NCI-H446 treated with DMSO at 0.1 percent for 48 hours (cell line): ENCODE data around the gene CEACAM20.
"Not testable (repeated sequence)": the region's sequence is repeated elsewhere in the genome, so short reads cannot be mapped to it uniquely, and the experiment has no call there.

ENCODE experiments used
- DNase-seq: peaks from one replicate; lab custom pipeline; 2025; lab: John Stamatoyannopoulos, UW

Gene CEACAM20

GRCh38 chr19:44529536-44529935, at the start of gene CEACAM20:
CEACAM20 (minus strand) TSS chr19:44529675; CDS start chr19:44529509, 166 bp downstream.
- no peak for DNase-seq

DNA sequence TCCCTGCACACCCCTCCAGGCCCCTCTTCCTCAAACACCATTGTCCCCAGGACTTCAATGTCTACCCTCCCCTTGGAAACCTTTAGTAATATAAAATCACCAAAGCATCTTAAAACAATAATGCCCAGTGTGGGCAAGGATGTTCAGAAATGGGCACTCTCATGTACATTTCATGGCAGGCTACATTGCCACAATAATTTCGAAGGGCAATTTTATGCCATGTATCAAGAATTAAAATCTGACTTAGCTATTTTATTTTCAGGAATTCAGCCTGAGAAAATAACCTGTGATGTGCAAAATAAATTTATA, 48.0 kb upstream of the CEACAM20 start:
- no peak for DNase-seq

GRCh38 chr19:44576843-44577565, 47.5 kb upstream of the CEACAM20 start:
- no peak for DNase-seq

GRCh38 chr19:44575116-44575700, 45.7 kb upstream of the CEACAM20 start:
- no peak for DNase-seq

- DNase-seq, result no peak
Observed at GRCh38 chr19:44574186-44574950, 44.9 kb upstream of the CEACAM20 start.

GRCh38 chr19:44573627-44574026, 44.2 kb upstream of the CEACAM20 start:
- no peak for DNase-seq

GRCh38 chr19:44573183-44573582, 43.7 kb upstream of the CEACAM20 start:
- DNase-seq, result no peak

DNA sequence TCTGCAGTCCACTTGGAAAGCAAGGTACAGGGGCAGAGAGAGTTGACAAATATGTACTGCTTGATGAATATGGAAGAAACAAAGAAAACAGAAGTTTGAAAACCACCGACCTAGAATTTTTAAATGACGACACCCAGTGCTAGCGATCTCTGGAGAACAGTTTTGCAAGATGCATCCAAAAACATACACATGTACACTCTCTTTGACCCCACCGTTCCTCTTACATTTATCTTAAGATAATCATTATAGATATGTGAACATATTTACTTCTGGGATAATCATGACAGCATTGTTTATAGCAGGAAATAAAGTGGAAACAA, 43.1 kb upstream of the CEACAM20 start:
- DNase-seq, result no peak

DNA sequence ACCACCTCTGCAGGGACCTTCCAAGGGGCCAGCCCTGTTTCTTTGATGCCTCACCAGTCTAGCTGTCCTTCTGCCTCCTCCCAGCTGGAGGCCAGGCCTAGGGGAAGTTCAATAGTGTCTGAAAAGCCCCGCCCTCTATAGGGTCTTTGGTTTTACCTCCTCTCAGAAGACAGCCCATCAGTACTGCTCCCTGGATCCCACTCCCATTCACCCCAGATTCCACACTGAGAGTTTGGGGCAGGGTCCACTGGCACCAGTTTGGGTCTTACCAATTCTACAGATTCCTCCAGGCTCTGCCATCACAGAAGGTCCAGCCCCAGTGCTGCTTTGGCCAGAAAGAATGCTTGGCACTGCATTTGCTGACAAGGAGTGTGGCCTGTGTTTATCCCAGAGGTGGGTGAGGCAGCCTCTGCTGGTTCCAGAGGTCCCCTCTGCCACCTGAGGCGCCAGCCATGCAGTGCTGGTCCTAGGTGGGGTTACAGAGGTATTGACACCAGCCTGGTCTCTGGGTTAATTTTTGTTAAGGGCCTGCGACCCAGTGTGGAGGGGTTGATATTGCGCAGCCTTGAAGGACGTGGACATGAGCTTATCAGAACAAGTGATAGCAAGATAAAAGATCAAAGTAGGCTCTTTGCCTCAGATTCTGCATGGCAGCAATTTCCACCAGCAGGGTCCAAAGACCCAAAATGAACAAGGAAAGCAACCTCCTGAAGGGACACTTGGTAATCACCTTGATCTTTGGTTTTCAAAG, 42.5 kb upstream of the CEACAM20 start:
- no peak for DNase-seq

- peak; percentile 47 for DNase-seq
Observed at GRCh38 chr19:44570984-44571684, 41.7 kb upstream of the CEACAM20 start.

DNA sequence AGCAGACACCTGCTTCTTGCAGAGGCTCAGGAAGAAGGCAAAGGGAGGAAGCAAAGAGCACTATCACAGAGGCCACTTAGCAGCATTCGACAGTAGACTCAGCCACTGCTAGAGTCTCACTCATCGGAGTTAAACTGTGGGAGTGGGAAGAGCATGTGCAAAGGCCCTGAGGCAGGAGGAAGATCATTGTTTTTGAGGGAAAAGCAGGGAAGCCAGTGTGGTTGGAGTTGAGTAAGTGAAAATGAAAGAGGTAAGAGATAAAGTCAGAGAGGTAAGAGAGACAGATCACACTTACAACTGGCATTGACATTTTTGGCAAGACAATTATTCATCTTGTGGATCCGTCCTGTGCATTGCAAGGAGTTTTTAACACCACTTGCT, 41.1 kb upstream of the CEACAM20 start:
- DNase-seq, result no peak

GRCh38 chr19:44567745-44568144, 38.3 kb upstream of the CEACAM20 start:
- no peak for DNase-seq

- no peak for DNase-seq
Observed at GRCh38 chr19:44566984-44567383, 37.5 kb upstream of the CEACAM20 start.

DNA sequence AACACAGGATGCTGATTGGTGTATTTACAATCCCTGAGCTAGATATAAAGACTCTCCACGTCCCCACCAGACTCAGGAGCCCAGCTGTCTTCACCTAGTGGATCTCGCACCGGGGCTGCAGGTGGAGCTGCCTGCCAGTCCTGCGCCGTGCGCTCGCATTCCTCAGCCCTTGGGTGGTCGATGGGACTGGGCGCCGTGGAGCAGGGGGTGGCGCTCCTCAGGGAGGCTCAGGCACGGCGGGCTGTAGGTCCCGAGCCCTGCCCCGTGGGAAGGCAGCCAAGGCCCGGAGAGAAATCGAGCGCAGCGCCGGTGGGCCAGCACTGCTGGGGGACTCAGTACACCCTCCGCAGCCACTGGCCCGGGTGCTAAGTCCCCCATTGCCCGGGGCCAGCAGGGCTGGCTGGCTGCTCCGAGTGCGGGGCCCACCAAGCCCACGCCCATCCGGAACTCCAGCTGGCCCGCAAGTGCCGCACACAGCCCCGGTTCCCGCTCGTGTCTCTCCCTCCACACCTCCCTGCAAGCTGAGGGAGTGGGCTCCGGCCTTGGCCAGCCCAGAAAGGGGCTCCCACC, 33.7 kb upstream of the CEACAM20 start:
- DNase-seq, result not testable (repeated sequence)

GRCh38 chr19:44557933-44558332, 28.5 kb upstream of the CEACAM20 start:
- no peak for DNase-seq

- no peak for DNase-seq
Observed at GRCh38 chr19:44554641-44555246, 25.3 kb upstream of the CEACAM20 start.

GRCh38 chr19:44553478-44554171, 24.1 kb upstream of the CEACAM20 start:
- DNase-seq, result no peak

GRCh38 chr19:44552324-44552723, 22.8 kb upstream of the CEACAM20 start:
- peak; percentile 2 for DNase-seq

DNA sequence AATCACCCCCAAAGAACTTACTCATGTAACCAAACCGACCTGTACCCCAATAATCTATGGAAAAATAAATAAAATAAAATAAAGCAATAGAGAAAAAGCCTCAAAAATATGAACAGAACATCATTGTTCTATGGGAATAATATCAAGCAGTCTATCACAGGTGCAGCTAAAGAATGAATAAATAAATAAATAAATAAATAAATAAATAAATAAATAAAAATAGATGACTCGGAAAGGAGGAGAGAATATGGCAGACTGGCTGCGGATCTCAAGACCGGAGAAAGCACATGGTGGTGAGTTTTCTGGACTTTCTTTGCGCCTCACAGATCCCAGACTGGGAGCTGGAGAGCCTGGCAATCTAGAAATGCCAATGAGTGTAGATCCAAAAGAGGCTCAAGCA, 22.4 kb upstream of the CEACAM20 start:
- DNase-seq, result no peak

DNA sequence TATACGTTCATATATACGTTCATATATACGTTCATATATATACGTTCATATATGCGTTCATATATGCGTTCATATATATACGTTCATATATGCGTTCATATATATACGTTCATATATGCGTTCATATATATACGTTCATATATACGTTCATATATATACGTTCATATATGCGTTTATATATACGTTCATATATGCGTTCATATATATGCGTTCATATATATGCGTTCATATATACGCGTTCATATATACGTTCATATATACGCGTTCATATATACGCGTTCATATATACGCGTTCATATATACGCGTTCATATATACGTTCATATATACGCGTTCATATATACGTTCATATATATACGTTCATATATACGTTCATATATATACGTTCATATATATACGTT, 21.5 kb upstream of the CEACAM20 start:
- not testable (repeated sequence) for DNase-seq

GRCh38 chr19:44549507-44549906, 20.0 kb upstream of the CEACAM20 start:
- DNase-seq, result no peak
